Lower lobe of right lung (tissue), 2 donors: ENCODE measurements around the gene HSF2BP. TPM values are rescaled to one million over a fixed set of nuclear protein-coding genes. Genes with fewer than 3 reads are reported as not detected.

Source experiments
- ATAC-seq, 2 donors: fragments of 200-7000 bp; cut with Tn5 transposase; one replicate each; pipeline ENCODE4 v1.9.1; 2020 to 2022; ENCODE audit warnings: mild to moderate bottlenecking in 2 of 2, moderate library complexity in 2 of 2
- DNase-seq: peaks from one replicate; pipeline ENCODE4 v3.0.0-alpha.2; 2020
- H3K27ac ChIP-seq: fragments of 200-600 bp; one replicate; pipeline ENCODE4 v1.8.0; 2022
- H3K27me3 ChIP-seq: fragments of 200-600 bp; one replicate; pipeline ENCODE4 v1.8.0; 2022; ENCODE audit warnings: low read depth
- H3K36me3 ChIP-seq: fragments of 200-600 bp; one replicate; pipeline ENCODE4 v1.8.0; 2022; ENCODE audit warnings: mild to moderate bottlenecking
- H3K4me1 ChIP-seq: fragments of 200-600 bp; one replicate; pipeline ENCODE4 v1.8.0; 2022
- H3K4me3 ChIP-seq: fragments of 200-600 bp; one replicate; pipeline ENCODE4 v1.8.0; 2022; ENCODE audit warnings: mild to moderate bottlenecking
- H3K9me3 ChIP-seq: fragments of 200-600 bp; one replicate; pipeline ENCODE4 v1.8.0; 2022
- CTCF ChIP-seq: fragments of 200-600 bp; IDR thresholded peaks from one replicate; pipeline ENCODE4 v1.8.0; 2022; ENCODE audit warnings: antibody characterized with exemption, mild to moderate bottlenecking
- intact Hi-C: fragments of 100-400 bp; cut with DNase I; formaldehyde crosslinking; loops from one replicate; pipeline ENCODE4 v1.11.0; 2022
- total RNA-seq: library from RNA; stranded (reverse); fragmentation: NEBNext Ultra II Directional; extraction: Animal tissue kit (Norgen Biotek cat#: 25700); gene quantifications from one replicate; pipeline ENCODE4 v1.2.1, GENCODE V29; 2021
- donor health status: DM: no; HTN: yes; CAD: no; lungs with severe emphysema.

Gene HSF2BP
- total RNA-seq, 1 donor from 2014 or later = 0.32 TPM

GRCh38 chr21:43694437-43695079 is 35.3 kb upstream of the HSF2BP start:
- Histone ChIP-seq H3K9me3 (no peaks in the 10 kb centered on the region), H3K36me3 (peaks cover 72% of the 10 kb centered on the region), H3K27me3 (no peaks in the 10 kb centered on the region), H3K4me3 (no peak overlapping the region), H3K4me1 (no peaks in the 10 kb centered on the region), H3K27ac (no peak overlapping the region)
- no peak for TF ChIP-seq CTCF
- intact Hi-C loops = no loop called here
- ATAC-seq (no peak), DNase-seq (peak; percentile 16)

- peaks cover 78% of the 10 kb centered on the region for H3K36me3 ChIP-seq
- ATAC-seq = no peak
- DNase-seq = peak; percentile 43
- no peak overlapping the region for H3K4me3 ChIP-seq
- H3K27me3 ChIP-seq = no peaks in the 10 kb centered on the region
- H3K27ac ChIP-seq = no peak overlapping the region
- intact Hi-C loops = no loop called here
- H3K4me1 ChIP-seq = no peaks in the 10 kb centered on the region
- no peak for TF ChIP-seq CTCF
- H3K9me3 ChIP-seq = no peaks in the 10 kb centered on the region
These were observed 34.7 kb upstream of the HSF2BP start for GRCh38 chr21:43693981-43694380.

- no peak for ATAC-seq
- peak; percentile 7 for DNase-seq
- Histone ChIP-seq H3K36me3 (peaks cover 88% of the 10 kb centered on the region), H3K27me3 (no peaks in the 10 kb centered on the region), H3K27ac (no peak overlapping the region), H3K4me1 (no peaks in the 10 kb centered on the region), H3K4me3 (no peak overlapping the region), H3K9me3 (no peaks in the 10 kb centered on the region)
- intact Hi-C loops = no loop called here
- TF ChIP-seq CTCF = no peak
These were observed 33.7 kb upstream of the HSF2BP start for GRCh38 chr21:43692949-43693348.

- Histone ChIP-seq H3K9me3 (no peaks in the 10 kb centered on the region), H3K27ac (no peak overlapping the region), H3K27me3 (no peaks in the 10 kb centered on the region), H3K4me3 (no peak overlapping the region), H3K4me1 (no peaks in the 10 kb centered on the region), H3K36me3 (peaks cover 97% of the 10 kb centered on the region)
- ATAC-seq (no peak), DNase-seq (peak; percentile 28)
- TF ChIP-seq CTCF = no peak
- intact Hi-C loops = no loop called here
These were observed 32.5 kb upstream of the HSF2BP start for GRCh38 chr21:43691801-43692200.

- no peaks in the 10 kb centered on the region for H3K27me3 ChIP-seq
- no peaks in the 10 kb centered on the region for H3K9me3 ChIP-seq
- no peak overlapping the region for H3K4me3 ChIP-seq
- no peak for TF ChIP-seq CTCF
- DNase-seq = peak; percentile 36
- H3K4me1 ChIP-seq = no peaks in the 10 kb centered on the region
- ATAC-seq = no peak
- intact Hi-C loops = no loop called here
- no peak overlapping the region for H3K27ac ChIP-seq
- peaks cover 97% of the 10 kb centered on the region for H3K36me3 ChIP-seq
These were observed 32.0 kb upstream of the HSF2BP start for GRCh38 chr21:43691086-43691795.
